H9 (cell line): Measurements from ENCODE around the gene TAF3. TPM values are rescaled to one million over a fixed set of nuclear protein-coding genes. Genes with fewer than 3 reads are reported as not detected.

Source experiments
- DNase-seq: peaks from one replicate; pipeline ENCODE4 v3.0.0-alpha.2; 2017
- H2AFZ ChIP-seq: one replicate; pipeline ENCODE4 v1.6.1; 2013; ENCODE audit warnings: mild to moderate bottlenecking, low read length, control low read depth, moderate library complexity
- H2AK5ac ChIP-seq: 2 replicates; pipeline ENCODE4 v1.6.1; 2013; ENCODE audit warnings: low read length, control low read depth, mixed read lengths; ENCODE audit not compliant: insufficient read length
- H2BK120ac ChIP-seq: one replicate; pipeline ENCODE4 v1.6.1; 2013; ENCODE audit warnings: low read depth, mild to moderate bottlenecking, low read length, control low read depth, inconsistent platforms; ENCODE audit not compliant: poor library complexity, severe bottlenecking
- H2BK12ac ChIP-seq: 2 replicates; pipeline ENCODE4 v1.6.1; 2013; ENCODE audit warnings: low read length, control low read depth, mixed read lengths, low read depth; ENCODE audit not compliant: insufficient read length
- H2BK15ac ChIP-seq: 2 replicates; pipeline ENCODE4 v1.6.1; 2013; ENCODE audit warnings: low read depth, low read length, control low read depth
- H2BK20ac ChIP-seq: one replicate; pipeline ENCODE4 v1.6.1; 2013; ENCODE audit warnings: low read depth, mild to moderate bottlenecking, low read length, control low read depth, inconsistent platforms; ENCODE audit not compliant: poor library complexity, severe bottlenecking
- H2BK5ac ChIP-seq: 2 replicates; pipeline ENCODE4 v1.6.1; 2013; ENCODE audit warnings: low read length, control low read depth, mixed read lengths; ENCODE audit not compliant: insufficient read length
- H3K14ac ChIP-seq: 2 replicates; pipeline ENCODE4 v1.6.1; 2013; ENCODE audit warnings: low read length, control low read depth; ENCODE audit not compliant: insufficient read depth
- H3K18ac ChIP-seq: 2 replicates; pipeline ENCODE4 v1.6.1; 2013; ENCODE audit warnings: low read depth, mild to moderate bottlenecking, mixed read lengths, low read length, control low read depth; ENCODE audit not compliant: insufficient read length
- H3K23ac ChIP-seq: 2 replicates; pipeline ENCODE4 v1.6.1; 2013; ENCODE audit warnings: low read length, control low read depth, mixed read lengths, low read depth; ENCODE audit not compliant: insufficient read length
- H3K23me2 ChIP-seq: 2 replicates; pipeline ENCODE4 v1.6.1; 2013; ENCODE audit warnings: low read depth, mild to moderate bottlenecking, mixed read lengths, low read length, control low read depth; ENCODE audit not compliant: insufficient read length, poor library complexity, severe bottlenecking
- H3K27ac ChIP-seq: 2 replicates; pipeline ENCODE4 v1.5.1; 2013; ENCODE audit warnings: low read length, control low read depth, mixed read lengths, low read depth; ENCODE audit not compliant: insufficient read length
- H3K27me3 ChIP-seq: 2 replicates; pipeline ENCODE4 v1.6.1; 2013; ENCODE audit warnings: low read length, control low read depth, inconsistent platforms; ENCODE audit not compliant: insufficient read depth
- H3K4ac ChIP-seq: 2 replicates; pipeline ENCODE4 v1.6.1; 2013; ENCODE audit warnings: low read depth, mild to moderate bottlenecking, control low read depth, inconsistent platforms, low read length, moderate library complexity
- H3K4me1 ChIP-seq: 2 replicates; pipeline ENCODE4 v1.6.1; 2013; ENCODE audit warnings: low read length, control low read depth, inconsistent platforms; ENCODE audit not compliant: insufficient read depth
- H3K4me2 ChIP-seq: 2 replicates; pipeline ENCODE4 v1.6.1; 2013; ENCODE audit warnings: low read length, control low read depth, mixed read lengths; ENCODE audit not compliant: insufficient read length, insufficient read depth
- H3K56ac ChIP-seq: 2 replicates; pipeline ENCODE4 v1.6.1; 2013; ENCODE audit warnings: low read depth, mild to moderate bottlenecking, mixed read lengths, low read length, control low read depth; ENCODE audit not compliant: insufficient read length
- H3K79me1 ChIP-seq: 2 replicates; pipeline ENCODE4 v1.6.1; 2013; ENCODE audit warnings: low read depth, mild to moderate bottlenecking, moderate library complexity, low read length, control low read depth, inconsistent platforms; ENCODE audit not compliant: insufficient read depth, poor library complexity, severe bottlenecking
- H3K79me2 ChIP-seq: 2 replicates; pipeline ENCODE4 v1.6.1; 2013; ENCODE audit warnings: low read length, control low read depth, inconsistent platforms; ENCODE audit not compliant: insufficient read depth
- H3K9ac ChIP-seq: 2 replicates; pipeline ENCODE4 v1.6.1; 2013; ENCODE audit warnings: low read length, control low read depth, mixed read lengths; ENCODE audit not compliant: insufficient read length; ENCODE audit errors: extremely low read depth
- H3K9me3 ChIP-seq: one replicate; pipeline ENCODE4 v1.6.1; 2013; ENCODE audit warnings: low read depth, low read length, inconsistent platforms; ENCODE audit not compliant: control insufficient read depth
- H3T11ph ChIP-seq: one replicate; pipeline ENCODE4 v1.6.1; 2013; ENCODE audit warnings: mild to moderate bottlenecking, low read length, control low read depth, inconsistent platforms
- H4K20me1 ChIP-seq: one replicate; pipeline ENCODE4 v1.6.1; 2013; ENCODE audit not compliant: control insufficient read depth, insufficient read length, insufficient read depth
- H4K5ac ChIP-seq: 2 replicates; pipeline ENCODE4 v1.6.1; 2013; ENCODE audit warnings: low read depth, mild to moderate bottlenecking, mixed read lengths, low read length, control low read depth; ENCODE audit not compliant: insufficient read length
- H4K8ac ChIP-seq: replicated peaks from 2 replicates; pipeline ENCODE4 v1.6.1; 2013; ENCODE audit warnings: low read length, control low read depth, mixed read lengths, low read depth; ENCODE audit not compliant: insufficient read length
- H4K91ac ChIP-seq: 2 replicates; pipeline ENCODE4 v1.6.1; 2013; ENCODE audit warnings: low read depth, mild to moderate bottlenecking, moderate library complexity, mixed read lengths, low read length, control low read depth; ENCODE audit not compliant: insufficient read length
- H3K27ac Mint-ChIP-seq, 3 experiments: 2 replicates in 2 of 3; 3 replicates in 1 of 3; pipeline ENCODE4 v1.8.0; 2020 to 2021; ENCODE audit warnings: mixed read lengths in 3 of 3, mild to moderate bottlenecking in 1 of 3, moderate library complexity in 1 of 3
- H3K27me3 Mint-ChIP-seq: 2 replicates; pipeline ENCODE4 v1.8.0; 2021; ENCODE audit warnings: low read depth, mild to moderate bottlenecking, moderate library complexity, mixed read lengths
- H3K36me3 Mint-ChIP-seq, 3 experiments: 2 replicates in 2 of 3; 3 replicates in 1 of 3; pipeline ENCODE4 v1.8.0; 2020 to 2021; ENCODE audit warnings: low read depth in 3 of 3, mixed read lengths in 3 of 3; ENCODE audit not compliant: insufficient read depth in 1 of 3
- H3K4me1 Mint-ChIP-seq, 2 experiments: 2 replicates each; pipeline ENCODE4 v1.8.0; 2020; ENCODE audit warnings: mixed read lengths in 2 of 2
- H3K4me3 Mint-ChIP-seq, 2 experiments: 2 replicates in 1 of 2; 3 replicates in 1 of 2; pipeline ENCODE4 v1.8.0; 2020 to 2021; ENCODE audit warnings: mild to moderate bottlenecking in 2 of 2, mixed read lengths in 2 of 2, moderate library complexity in 1 of 2
- H3K9me3 Mint-ChIP-seq, 2 experiments: 2 replicates in 1 of 2; 3 replicates in 1 of 2; pipeline ENCODE4 v1.8.0; 2020; ENCODE audit warnings: mild to moderate bottlenecking in 2 of 2, mixed read lengths in 2 of 2, moderate library complexity in 1 of 2
- CTCF ChIP-seq: fragments of 200-600 bp; sonication (generic); conservative IDR thresholded peaks from 3 replicates; pipeline ENCODE4 v1.8.0; 2021; ENCODE audit warnings: antibody characterized with exemption, mild to moderate bottlenecking
- WGBS: extraction: QIAGEN DNeasy Blood & Tissue Kit; methylation state at CpG from one replicate; pipeline ENCODE4 v1.1.7; 2013; ENCODE audit warnings: missing lambda C conversion rate, low lambda C conversion rate, mixed read lengths; ENCODE audit not compliant: insufficient read length; ENCODE audit errors: extremely low coverage; 5-methylcytosine and 5-hydroxymethylcytosine counted together
- total RNA-seq: library from RNA; stranded (reverse); gene quantifications from 2 replicates; pipeline ENCODE4 v1.2.1, GENCODE V29; 2021

The TAF3 gene
- total RNA-seq, 1 experiment from 2014 or later: 10.2 TPM

GRCh38 chr10:7958442-7958841 is 140.1 kb downstream of the TAF3 start:
- H3K9me3 ChIP-seq: no peaks in the 10 kb centered on the region
- H3K27ac Mint-ChIP-seq: no peak overlapping the region
- H3K36me3 Mint-ChIP-seq: no peaks in the 10 kb centered on the region; a peak in 1 of 7 replicates
- H3K4ac ChIP-seq: no peak overlapping the region
- H2BK12ac ChIP-seq: no peak overlapping the region
- H3K9ac ChIP-seq: no peak overlapping the region
- no peak for DNase-seq
- H3K4me3 Mint-ChIP-seq: no peak overlapping the region
- no peak overlapping the region for H3K18ac ChIP-seq
- no peak overlapping the region for H2AFZ ChIP-seq
- no peak overlapping the region for H3K27ac ChIP-seq
- no peak overlapping the region for H2BK15ac ChIP-seq
- H3K4me1 ChIP-seq: no peaks in the 10 kb centered on the region
- no peak for TF ChIP-seq CTCF
- no peak overlapping the region for H3K23ac ChIP-seq
- H3K14ac ChIP-seq: no peak overlapping the region
- no peak overlapping the region for H4K8ac ChIP-seq
- no peak overlapping the region for H3K56ac ChIP-seq
- no peaks in the 10 kb centered on the region for H3K79me1 ChIP-seq
- H2BK20ac ChIP-seq: no peak overlapping the region
- no peak overlapping the region for H4K5ac ChIP-seq
- H3K23me2 ChIP-seq: no peaks in the 10 kb centered on the region
- H4K91ac ChIP-seq: no peak overlapping the region
- no peaks in the 10 kb centered on the region for H3K9me3 Mint-ChIP-seq
- no peak overlapping the region for H2BK5ac ChIP-seq
- WGBS: no CpG with 5 or more reads among the region's 5 CpGs
- H3K79me2 ChIP-seq: no peaks in the 10 kb centered on the region
- no peak overlapping the region for H2AK5ac ChIP-seq
- no peaks in the 10 kb centered on the region for H3K27me3 ChIP-seq
- no peaks in the 10 kb centered on the region for H3K27me3 Mint-ChIP-seq
- no peaks in the 10 kb centered on the region for H3K4me1 Mint-ChIP-seq
- H4K20me1 ChIP-seq: no peaks in the 10 kb centered on the region
- no peak overlapping the region for H3T11ph ChIP-seq
- no peak overlapping the region for H2BK120ac ChIP-seq
- H3K4me2 ChIP-seq: no peak overlapping the region
